Testis (tissue), 2 donors: ENCODE measurements around the gene LRRK1.

Experiments
- CTCF ChIP-seq, 3 experiments: fragments of 450-650 bp in 2 of 3; fragments of 200-600 bp in 1 of 3; sonication (generic) in 1 of 3; IDR thresholded peaks; one replicate each; pipeline ENCODE4 v1.5.1; 2016 to 2019; ENCODE audit warnings: antibody characterized with exemption in 3 of 3, mild to moderate bottlenecking in 2 of 3, moderate library complexity in 1 of 3
- POLR2A ChIP-seq: fragments of 450-650 bp; IDR thresholded peaks from one replicate; pipeline ENCODE4 v1.6.1; 2017; ENCODE audit warnings: antibody characterized with exemption, mild to moderate bottlenecking, moderate library complexity

GRCh38 chr15:101022306-101022705 lies 103.1 kb downstream of the LRRK1 start:
- TF ChIP-seq CTCF (IDR thresholded peaks at IDR 0.05) (no peak), POLR2A (no peak)
